ENCODE results near the gene PADI1.

PADI1 gene

DNA sequence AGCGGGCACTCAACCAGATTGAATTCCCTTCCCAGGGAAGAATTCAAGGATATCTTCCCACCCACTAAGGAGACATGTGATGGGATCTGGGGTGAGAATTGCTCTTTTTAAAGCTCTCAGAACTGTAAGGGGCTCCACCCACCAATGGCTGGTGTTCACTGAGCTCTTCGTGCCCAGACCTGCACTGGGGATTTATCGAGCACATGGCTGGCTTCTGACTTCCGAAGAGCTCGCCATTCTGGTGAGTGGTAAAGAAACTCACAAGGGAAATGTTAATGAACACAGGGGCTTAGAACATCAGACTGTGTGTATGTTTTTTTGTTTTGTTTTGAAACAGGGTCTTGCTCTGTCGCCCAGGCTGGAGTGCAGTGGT, 53.8 kb downstream of the PADI1 start:
- no peak for DNase-seq
- Histone ChIP-seq H3K27ac (ENCODE audit: low read length) (no peak overlapping the region), H3K79me2 (ENCODE audit: insufficient read depth, low read length) (no peaks in the 10 kb centered on the region), H3K9me3 (ENCODE audit: insufficient read depth, low read length, severe bottlenecking) (no peaks in the 10 kb centered on the region), H3K4me3 (ENCODE audit: low read depth in 1 of 2, low read length in 2 of 2) (no peak overlapping the region), H3K4me1 (ENCODE audit: insufficient read depth, low read length) (no peaks in the 10 kb centered on the region), H3K9ac (ENCODE audit: low read depth, low read length) (no peak overlapping the region), H3K27me3 (ENCODE audit: insufficient read depth, low read length, poor library complexity) (peaks cover 4% of the 10 kb centered on the region), H3K4me2 (ENCODE audit: insufficient read depth, low read length) (no peak overlapping the region), H4K20me1 (ENCODE audit: insufficient read depth, low read length) (0 out of 2 replicates have a peak, but pooled peaks cover 5% of the 10 kb centered on the region), H3K36me3 (ENCODE audit: insufficient read depth, low read length) (no peaks in the 10 kb centered on the region), H2AFZ (ENCODE audit: low read depth, low read length) (no peak overlapping the region)
- TF ChIP-seq, protein P1, sequence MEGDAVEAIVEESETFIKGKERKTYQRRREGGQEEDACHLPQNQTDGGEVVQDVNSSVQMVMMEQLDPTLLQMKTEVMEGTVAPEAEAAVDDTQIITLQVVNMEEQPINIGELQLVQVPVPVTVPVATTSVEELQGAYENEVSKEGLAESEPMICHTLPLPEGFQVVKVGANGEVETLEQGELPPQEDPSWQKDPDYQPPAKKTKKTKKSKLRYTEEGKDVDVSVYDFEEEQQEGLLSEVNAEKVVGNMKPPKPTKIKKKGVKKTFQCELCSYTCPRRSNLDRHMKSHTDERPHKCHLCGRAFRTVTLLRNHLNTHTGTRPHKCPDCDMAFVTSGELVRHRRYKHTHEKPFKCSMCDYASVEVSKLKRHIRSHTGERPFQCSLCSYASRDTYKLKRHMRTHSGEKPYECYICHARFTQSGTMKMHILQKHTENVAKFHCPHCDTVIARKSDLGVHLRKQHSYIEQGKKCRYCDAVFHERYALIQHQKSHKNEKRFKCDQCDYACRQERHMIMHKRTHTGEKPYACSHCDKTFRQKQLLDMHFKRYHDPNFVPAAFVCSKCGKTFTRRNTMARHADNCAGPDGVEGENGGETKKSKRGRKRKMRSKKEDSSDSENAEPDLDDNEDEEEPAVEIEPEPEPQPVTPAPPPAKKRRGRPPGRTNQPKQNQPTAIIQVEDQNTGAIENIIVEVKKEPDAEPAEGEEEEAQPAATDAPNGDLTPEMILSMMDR (IDR thresholded peaks at IDR 0.05; ENCODE audit: borderline replicate concordance, extremely low read depth, low read length, poor library complexity, severe bottlenecking), result no peak
- TF ChIP-seq EZH2 (IDR thresholded peaks at IDR 0.05; ENCODE audit: borderline replicate concordance, low read depth, low read length, severe bottlenecking), result no peak
- no peak for ATAC-seq (ENCODE audit: insufficient read depth, low read depth)

DNA sequence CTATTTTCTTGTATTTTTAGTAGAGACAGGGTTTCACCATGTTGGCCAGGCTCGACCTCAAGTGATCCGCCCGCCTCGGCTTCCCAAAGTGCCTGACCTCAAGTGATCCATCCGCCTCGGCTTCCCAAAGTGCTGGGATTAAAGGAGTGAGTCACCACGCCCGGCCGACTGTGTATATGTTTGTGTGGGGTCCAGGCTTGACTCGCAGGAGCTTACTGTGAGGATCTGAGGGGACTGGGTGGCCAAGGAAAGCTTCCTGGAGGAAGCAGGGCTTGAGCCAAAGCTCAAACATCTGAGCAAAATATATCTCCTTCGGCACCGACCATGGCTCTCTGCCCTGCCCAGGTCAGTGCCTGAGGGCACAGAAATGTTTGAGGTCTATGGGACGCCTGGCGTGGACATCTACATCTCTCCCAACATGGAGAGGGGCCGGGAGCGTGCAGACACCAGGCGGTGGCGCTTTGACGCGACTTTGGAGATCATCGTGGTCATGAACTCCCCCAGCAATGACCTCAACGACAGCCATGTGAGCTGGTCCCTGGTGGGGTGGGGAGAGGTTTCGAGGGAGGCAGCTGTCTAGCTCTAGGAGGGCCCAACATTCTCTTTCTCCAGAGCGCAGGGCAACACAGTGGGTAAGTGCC, 54.4 kb downstream of the PADI1 start:
- no peak for TF ChIP-seq EZH2 (IDR thresholded peaks at IDR 0.05; ENCODE audit: borderline replicate concordance, low read depth, low read length, severe bottlenecking)
- TF ChIP-seq, protein P1 (IDR thresholded peaks at IDR 0.05; ENCODE audit: borderline replicate concordance, extremely low read depth, low read length, poor library complexity, severe bottlenecking), result no peak
- Histone ChIP-seq H3K27ac (ENCODE audit: low read length) (no peak overlapping the region), H3K4me1 (ENCODE audit: insufficient read depth, low read length) (no peaks in the 10 kb centered on the region), H3K4me2 (ENCODE audit: insufficient read depth, low read length) (no peak overlapping the region), H3K9me3 (ENCODE audit: insufficient read depth, low read length, severe bottlenecking) (no peaks in the 10 kb centered on the region), H3K4me3 (ENCODE audit: low read depth in 1 of 2, low read length in 2 of 2) (no peak overlapping the region), H3K27me3 (ENCODE audit: insufficient read depth, low read length, poor library complexity) (peaks cover 4% of the 10 kb centered on the region), H2AFZ (ENCODE audit: low read depth, low read length) (no peak overlapping the region), H4K20me1 (ENCODE audit: insufficient read depth, low read length) (0 out of 2 replicates have a peak, but pooled peaks cover 5% of the 10 kb centered on the region), H3K9ac (ENCODE audit: low read depth, low read length) (no peak overlapping the region), H3K36me3 (ENCODE audit: insufficient read depth, low read length) (no peaks in the 10 kb centered on the region), H3K79me2 (ENCODE audit: insufficient read depth, low read length) (no peaks in the 10 kb centered on the region)
- ATAC-seq (ENCODE audit: insufficient read depth, low read depth) (no peak), DNase-seq (no peak)

DNA sequence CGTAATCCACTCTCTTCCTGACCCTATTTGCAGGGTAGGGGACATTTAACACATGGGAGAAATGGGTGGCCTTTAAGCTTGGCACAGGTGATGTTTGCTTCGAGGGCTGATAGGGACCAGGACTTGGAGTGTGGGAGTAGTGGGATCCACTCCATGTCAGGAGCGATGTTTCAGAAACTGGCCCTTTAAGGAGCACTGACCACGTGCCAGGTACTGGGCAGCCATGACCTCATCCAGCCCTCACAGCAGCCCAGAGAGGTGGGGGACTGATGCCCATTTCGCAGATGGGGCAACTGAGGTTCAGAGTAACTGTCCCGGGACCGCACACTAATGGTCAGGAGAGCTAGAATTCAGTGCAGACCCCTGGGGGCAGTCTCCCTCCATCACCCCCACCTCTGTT, 55.3 kb downstream of the PADI1 start:
- H3K36me3 ChIP-seq (ENCODE audit: insufficient read depth, low read length), result no peaks in the 10 kb centered on the region
- no peak overlapping the region for H3K4me3 ChIP-seq (ENCODE audit: low read depth in 1 of 2, low read length in 2 of 2)
- ATAC-seq (ENCODE audit: insufficient read depth, low read depth), result no peak
- H3K4me1 ChIP-seq (ENCODE audit: insufficient read depth, low read length), result no peaks in the 10 kb centered on the region
- no peak for DNase-seq
- no peak overlapping the region for H2AFZ ChIP-seq (ENCODE audit: low read depth, low read length)
- no peak for TF ChIP-seq EZH2 (IDR thresholded peaks at IDR 0.05; ENCODE audit: borderline replicate concordance, low read depth, low read length, severe bottlenecking)
- H3K9ac ChIP-seq (ENCODE audit: low read depth, low read length), result no peak overlapping the region
- no peak overlapping the region for H3K4me2 ChIP-seq (ENCODE audit: insufficient read depth, low read length)
- peaks cover 4% of the 10 kb centered on the region for H3K27me3 ChIP-seq (ENCODE audit: insufficient read depth, low read length, poor library complexity)
- H3K9me3 ChIP-seq (ENCODE audit: insufficient read depth, low read length, severe bottlenecking), result no peaks in the 10 kb centered on the region
- 0 out of 2 replicates have a peak, but pooled peaks cover 5% of the 10 kb centered on the region for H4K20me1 ChIP-seq (ENCODE audit: insufficient read depth, low read length)
- no peaks in the 10 kb centered on the region for H3K79me2 ChIP-seq (ENCODE audit: insufficient read depth, low read length)
- H3K27ac ChIP-seq (ENCODE audit: low read length), result no peak overlapping the region

DNA sequence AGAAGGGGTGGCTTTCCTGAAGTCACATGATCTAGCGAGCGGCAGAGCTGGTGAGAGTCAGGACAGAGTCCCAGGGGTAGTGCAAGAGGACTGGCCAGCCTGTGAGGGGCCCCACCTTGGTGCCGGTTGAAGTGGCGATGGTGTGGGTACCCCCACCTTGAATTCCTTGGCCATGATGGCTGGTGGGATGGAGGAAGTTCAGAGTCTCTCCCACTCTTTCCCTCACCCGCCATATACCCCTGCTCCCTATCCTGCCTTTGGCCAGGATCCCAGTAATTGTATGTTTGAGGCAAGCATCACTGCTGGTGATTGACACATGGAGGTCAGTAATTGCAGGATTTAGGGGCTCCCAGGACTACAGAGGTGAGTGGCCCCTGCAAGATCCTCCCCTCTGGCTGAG, 55.8 kb downstream of the PADI1 start:
- Histone ChIP-seq H2AFZ (ENCODE audit: low read depth, low read length) (no peak overlapping the region), H3K27me3 (ENCODE audit: insufficient read depth, low read length, poor library complexity) (peaks cover 4% of the 10 kb centered on the region), H3K36me3 (ENCODE audit: insufficient read depth, low read length) (no peaks in the 10 kb centered on the region), H3K4me1 (ENCODE audit: insufficient read depth, low read length) (no peaks in the 10 kb centered on the region), H3K4me2 (ENCODE audit: insufficient read depth, low read length) (no peak overlapping the region), H3K4me3 (ENCODE audit: low read depth in 1 of 2, low read length in 2 of 2) (no peak overlapping the region), H3K79me2 (ENCODE audit: insufficient read depth, low read length) (no peaks in the 10 kb centered on the region), H3K9me3 (ENCODE audit: insufficient read depth, low read length, severe bottlenecking) (no peaks in the 10 kb centered on the region), H3K27ac (ENCODE audit: low read length) (no peak overlapping the region), H3K9ac (ENCODE audit: low read depth, low read length) (no peak overlapping the region), H4K20me1 (ENCODE audit: insufficient read depth, low read length) (0 out of 2 replicates have a peak, but pooled peaks cover 5% of the 10 kb centered on the region)
- no peak for ATAC-seq (ENCODE audit: insufficient read depth, low read depth)
- DNase-seq, result no peak
- TF ChIP-seq, protein P1 (IDR thresholded peaks at IDR 0.05; ENCODE audit: borderline replicate concordance, extremely low read depth, low read length, poor library complexity, severe bottlenecking), result no peak
- no peak for TF ChIP-seq EZH2 (IDR thresholded peaks at IDR 0.05; ENCODE audit: borderline replicate concordance, low read depth, low read length, severe bottlenecking)
